Measurements from ENCODE around the gene TMED1.

- TF ChIP-seq EP300 (IDR thresholded peaks at IDR 0.05; ENCODE audit: borderline replicate concordance) (no peak), NFIC (IDR thresholded peaks at IDR 0.05) (no peak), REST (IDR thresholded peaks at IDR 0.05; ENCODE audit: low read depth) (no peak)
Observed at GRCh38 chr19:10831987-10832938, 3.7 kb downstream of the TMED1 start.
